ENCODE data around the gene RANBP17. TPM values are rescaled to one million over a fixed set of nuclear protein-coding genes. Genes with fewer than 3 reads are reported as not detected.
"Not testable (repeated sequence)": the region's sequence is repeated elsewhere in the genome, so short reads cannot be mapped to it uniquely, and the experiment has no call there.

RANBP17 gene
- total RNA-seq, 1 donor from 2014 or later: 22.0 TPM

GRCh38 chr5:171010816-171011215, 149.0 kb downstream of the RANBP17 start:
- Mint-ChIP-seq H3K27ac (no peak overlapping the region), H3K4me1 (ENCODE audit: unreplicated experiment) (no peaks in the 10 kb centered on the region), H3K4me3 (no peak overlapping the region), H3K27me3 (no peaks in the 10 kb centered on the region), H3K9me3 (peaks cover 12% of the 10 kb centered on the region), H3K36me3 (peaks cover 4% of the 10 kb centered on the region)
- no peak for DNase-seq (ENCODE audit: extremely low spot score, unreplicated experiment)
- no peak for TF ChIP-seq CTCF (conservative IDR thresholded peaks at IDR 0.05)

- Mint-ChIP-seq H3K4me1 (ENCODE audit: unreplicated experiment) (no peaks in the 10 kb centered on the region), H3K4me3 (no peak overlapping the region), H3K9me3 (peaks cover 8% of the 10 kb centered on the region), H3K36me3 (peaks cover 12% of the 10 kb centered on the region), H3K27me3 (no peaks in the 10 kb centered on the region), H3K27ac (no peak overlapping the region)
- no peak for TF ChIP-seq CTCF (conservative IDR thresholded peaks at IDR 0.05)
- DNase-seq (ENCODE audit: extremely low spot score, unreplicated experiment): no peak
Measured at GRCh38 chr5:171023508-171023907, 161.7 kb downstream of the RANBP17 start.

DNA sequence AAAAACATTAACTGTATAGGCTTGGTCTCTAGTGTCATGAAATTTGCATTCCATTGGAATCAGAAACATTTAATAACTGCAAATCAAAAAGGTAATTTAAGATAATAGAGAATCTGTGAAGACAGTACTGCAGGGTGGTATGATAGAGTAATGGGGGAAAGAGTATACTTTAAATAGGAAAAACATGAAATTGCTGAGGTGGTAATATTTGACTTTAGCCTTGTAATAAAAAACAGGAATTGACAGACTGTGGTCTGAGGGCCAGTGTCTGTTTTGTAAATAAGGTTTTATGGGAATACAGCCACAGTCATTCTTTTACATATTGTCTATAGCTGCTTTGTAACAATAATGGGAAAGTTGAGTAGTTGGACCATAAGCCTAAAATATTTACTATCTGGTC, 162.3 kb downstream of the RANBP17 start:
- peaks cover 8% of the 10 kb centered on the region for H3K9me3 Mint-ChIP-seq
- no peaks in the 10 kb centered on the region for H3K4me1 Mint-ChIP-seq (ENCODE audit: unreplicated experiment)
- H3K36me3 Mint-ChIP-seq: peaks cover 13% of the 10 kb centered on the region
- TF ChIP-seq CTCF (conservative IDR thresholded peaks at IDR 0.05): no peak
- no peak overlapping the region for H3K4me3 Mint-ChIP-seq
- no peaks in the 10 kb centered on the region for H3K27me3 Mint-ChIP-seq
- no peak overlapping the region for H3K27ac Mint-ChIP-seq
- DNase-seq (ENCODE audit: extremely low spot score, unreplicated experiment): no peak

- no peak for TF ChIP-seq CTCF (conservative IDR thresholded peaks at IDR 0.05)
- no peaks in the 10 kb centered on the region for H3K4me1 Mint-ChIP-seq (ENCODE audit: unreplicated experiment)
- no peak overlapping the region for H3K4me3 Mint-ChIP-seq
- DNase-seq (ENCODE audit: extremely low spot score, unreplicated experiment): no peak
- peaks cover 13% of the 10 kb centered on the region for H3K36me3 Mint-ChIP-seq
- no peaks in the 10 kb centered on the region for H3K9me3 Mint-ChIP-seq
- no peaks in the 10 kb centered on the region for H3K27me3 Mint-ChIP-seq
- H3K27ac Mint-ChIP-seq: no peak overlapping the region
Measured at GRCh38 chr5:171029401-171029800, 167.6 kb downstream of the RANBP17 start.

GRCh38 chr5:171031977-171032376, 170.2 kb downstream of the RANBP17 start:
- no peaks in the 10 kb centered on the region for H3K4me1 Mint-ChIP-seq (ENCODE audit: unreplicated experiment)
- H3K36me3 Mint-ChIP-seq: peaks cover 9% of the 10 kb centered on the region
- H3K27ac Mint-ChIP-seq: no peak overlapping the region
- no peak for TF ChIP-seq CTCF (conservative IDR thresholded peaks at IDR 0.05)
- H3K27me3 Mint-ChIP-seq: no peaks in the 10 kb centered on the region
- no peaks in the 10 kb centered on the region for H3K9me3 Mint-ChIP-seq
- DNase-seq (ENCODE audit: extremely low spot score, unreplicated experiment): no peak
- no peak overlapping the region for H3K4me3 Mint-ChIP-seq

- Mint-ChIP-seq H3K4me3 (no peak overlapping the region), H3K27ac (no peak overlapping the region), H3K36me3 (peaks cover 12% of the 10 kb centered on the region), H3K4me1 (ENCODE audit: unreplicated experiment) (no peaks in the 10 kb centered on the region), H3K27me3 (no peaks in the 10 kb centered on the region), H3K9me3 (no peaks in the 10 kb centered on the region)
- DNase-seq (ENCODE audit: extremely low spot score, unreplicated experiment): no peak
- TF ChIP-seq CTCF (conservative IDR thresholded peaks at IDR 0.05): no peak
Measured at GRCh38 chr5:171032435-171032973, 170.7 kb downstream of the RANBP17 start.

GRCh38 chr5:171041893-171042292, 180.1 kb downstream of the RANBP17 start:
- not testable (repeated sequence) for H3K27me3 Mint-ChIP-seq; H3K4me3 Mint-ChIP-seq; H3K4me1 Mint-ChIP-seq (ENCODE audit: unreplicated experiment); H3K36me3 Mint-ChIP-seq; H3K9me3 Mint-ChIP-seq; H3K27ac Mint-ChIP-seq; DNase-seq (ENCODE audit: extremely low spot score, unreplicated experiment)

All from type B pancreatic cell (in vitro differentiated cells).